Right renal cortex interstitium (tissue), 3 donors: ENCODE data around the gene SYNE4. TPM values are rescaled to one million over a fixed set of nuclear protein-coding genes. Genes with fewer than 3 reads are reported as not detected.
"Not testable (repeated sequence)": the region's sequence is repeated elsewhere in the genome, so short reads cannot be mapped to it uniquely, and the experiment has no call there.

Experiments used
- DNase-seq, 3 donors: peaks; one replicate each; pipeline ENCODE4 v3.0.0-alpha.2; 2013; ENCODE audit warnings: low read depth in 3 of 3, low spot score in 2 of 3
- polyA plus RNA-seq, 3 donors: library from polyadenylated mRNA; unstranded; fragments of 120-200 nt; gene quantifications; one replicate each; pipeline ENCODE4 v1.2.1, GENCODE V29; 2013; ENCODE audit not compliant: insufficient read length in 3 of 3

The SYNE4 gene
- polyA plus RNA-seq, 3 donors: 9.8 to 10.1 (median 9.9) TPM

GRCh38 chr19:35959040-35959967, 49.3 kb downstream of the SYNE4 start:
- DNase-seq: no peak

- DNase-seq: no peak
Observed at GRCh38 chr19:35958660-35959039, 50.0 kb downstream of the SYNE4 start.

GRCh38 chr19:35957411-35957810, 51.2 kb downstream of the SYNE4 start:
- DNase-seq: not testable (repeated sequence)

- no peak for DNase-seq
Observed at GRCh38 chr19:35955881-35956634, 52.6 kb downstream of the SYNE4 start.

Other genes starting within 250 kb of the SYNE4 start
- 10 to 100 TPM; 11.0 to 16.1 (median 12.5) TPM for gene ARHGAP33, start 233.2 kb downstream of the SYNE4 start, polyA plus RNA-seq
- gene PRODH2, start 196.0 kb downstream of the SYNE4 start, polyA plus RNA-seq: 10 to 100 TPM; 21.0 to 30.4 (median 24.1) TPM
- 100 to 1,000 TPM; 111 to 126 (median 124) TPM for gene NPHS1, start 156.3 kb downstream of the SYNE4 start, polyA plus RNA-seq
- 10 to 100 TPM in 1 of 3 donors, 1 to 10 TPM in 2; 8.8 to 10.4 (median 9.3) TPM for gene KIRREL2, start 151.9 kb downstream of the SYNE4 start, polyA plus RNA-seq
- gene APLP1, start 140.2 kb downstream of the SYNE4 start, polyA plus RNA-seq: 10 to 100 TPM; 17.7 to 25.0 (median 23.4) TPM
- 1 to 10 TPM; 2.0 to 2.6 (median 2.2) TPM for gene NFKBID, start 108.3 kb downstream of the SYNE4 start, polyA plus RNA-seq
- gene HCST, start 106.3 kb downstream of the SYNE4 start, polyA plus RNA-seq: 1 to 10 TPM; 2.7 to 3.2 (median 2.8) TPM
- gene TYROBP, start 100.5 kb downstream of the SYNE4 start, polyA plus RNA-seq: 10 to 100 TPM in 2 of 3 donors, 1 to 10 TPM in 1; 6.3 to 10.5 (median 10.3) TPM
- gene LRFN3, start 72.4 kb downstream of the SYNE4 start, polyA plus RNA-seq: 1 to 10 TPM; 7.1 to 8.3 (median 7.4) TPM
- gene SDHAF1, start 13.6 kb downstream of the SYNE4 start, polyA plus RNA-seq: 10 to 100 TPM; 11.2 to 12.0 (median 11.7) TPM
- gene ALKBH6, start 5.4 kb upstream of the SYNE4 start, polyA plus RNA-seq: 10 to 100 TPM; 13.7 to 15.9 (median 15.5) TPM
- gene CLIP3, start 24.1 kb upstream of the SYNE4 start, polyA plus RNA-seq: 10 to 100 TPM; 47.2 to 49.8 (median 48.5) TPM
- gene THAP8, start 45.5 kb upstream of the SYNE4 start, polyA plus RNA-seq: 10 to 100 TPM in 1 of 3 donors, 1 to 10 TPM in 2; 8.7 to 10.8 (median 9.3) TPM
- gene WDR62, start 46.1 kb upstream of the SYNE4 start, polyA plus RNA-seq: 1 to 10 TPM; 4.0 to 4.7 (median 4.1) TPM
- not detected for gene OVOL3, start 102.3 kb upstream of the SYNE4 start, polyA plus RNA-seq
- 10 to 100 TPM; 39.8 to 51.8 (median 50.1) TPM for gene POLR2I, start 106.1 kb upstream of the SYNE4 start, polyA plus RNA-seq
- 100 to 1,000 TPM; 110 to 122 (median 112) TPM for gene TBCB, start 106.7 kb upstream of the SYNE4 start, polyA plus RNA-seq
- gene CAPNS1, start 131.3 kb upstream of the SYNE4 start, polyA plus RNA-seq: 100 to 1,000 TPM; 529 to 603 (median 569) TPM
- 10 to 100 TPM; 24.3 to 28.2 (median 26.4) TPM for gene COX7A1, start 143.6 kb upstream of the SYNE4 start, polyA plus RNA-seq
- 1 to 10 TPM; 6.3 to 7.0 (median 6.7) TPM for gene ZNF565, start 205.9 kb upstream of the SYNE4 start, polyA plus RNA-seq
- gene ZNF146, start 206.3 kb upstream of the SYNE4 start, polyA plus RNA-seq: 100 to 1,000 TPM; 145 to 170 (median 162) TPM